HEK293 (cell line): ENCODE data around the gene PPP1CC.

Source experiments
- CTCF ChIP-seq: fragments of 450-650 bp; formaldehyde crosslinking; IDR thresholded peaks from 2 replicates; pipeline ENCODE4 v1.5.1; 2016; ENCODE audit warnings: missing biosample characterization, missing genetic modification characterization
- ZNF239 ChIP-seq: fragments of 450-650 bp; formaldehyde crosslinking; IDR thresholded peaks from 2 replicates; pipeline ENCODE4 v1.5.1; 2016; ENCODE audit warnings: missing biosample characterization, missing genetic modification characterization
- ZNF366 ChIP-seq: fragments of 450-650 bp; formaldehyde crosslinking; conservative IDR thresholded peaks from 2 replicates; pipeline ENCODE4 v1.5.1; 2016; ENCODE audit warnings: missing biosample characterization, missing genetic modification characterization

GRCh38 chr12:110720516-110720915, 22.2 kb downstream of the PPP1CC start:
- TF ChIP-seq CTCF (tag by site-specific recombination) = no peak
- TF ChIP-seq ZNF366 (tag by site-specific recombination) = no peak
- TF ChIP-seq ZNF239 = no peak
